Spleen (tissue), 13 donors: Measurements from ENCODE around the gene ZNF708. TPM values are rescaled to one million over a fixed set of nuclear protein-coding genes. Genes with fewer than 3 reads are reported as not detected.

ENCODE experiments used
- DNase-seq: peaks from one replicate; pipeline ENCODE4 v3.0.0-alpha.2; 2020
- H3K27ac ChIP-seq, 8 donors: fragments of 200-600 bp; sonication (generic) in 7 of 8; 1 replicate in 4 of 8; 2 replicates in 4 of 8; pipeline versions ENCODE4 v1.5.0 to v1.8.0; 2016 to 2021; ENCODE audit warnings: inconsistent platforms in 4 of 8, mild to moderate bottlenecking in 4 of 8, moderate library complexity in 1 of 8
- H3K27me3 ChIP-seq, 7 donors: fragments of 200-600 bp; sonication (generic) in 6 of 7; replicated peaks in 1 of 7; 1 replicate in 4 of 7; 2 replicates in 3 of 7; pipeline versions ENCODE4 v1.5.0 to v1.8.0; 2016 to 2021; ENCODE audit warnings: inconsistent platforms in 3 of 7, mild to moderate bottlenecking in 1 of 7
- H3K36me3 ChIP-seq, 6 donors: fragments of 200-600 bp; sonication (generic) in 5 of 6; 1 replicate in 4 of 6; 2 replicates in 2 of 6; pipeline versions ENCODE4 v1.5.0 to v1.8.0; 2016 to 2021; ENCODE audit warnings: inconsistent platforms in 2 of 6
- H3K4me1 ChIP-seq, 6 donors: fragments of 200-600 bp; sonication (generic) in 5 of 6; 1 replicate in 3 of 6; 2 replicates in 3 of 6; pipeline versions ENCODE4 v1.5.0 to v1.8.0; 2016 to 2021; ENCODE audit warnings: inconsistent platforms in 3 of 6
- H3K4me3 ChIP-seq, 8 donors: fragments of 200-600 bp; sonication (generic) in 7 of 8; 1 replicate in 4 of 8; 2 replicates in 4 of 8; pipeline versions ENCODE4 v1.5.0 to v1.8.0; 2016 to 2021; ENCODE audit warnings: inconsistent platforms in 4 of 8, mild to moderate bottlenecking in 4 of 8, moderate library complexity in 2 of 8
- H3K9me3 ChIP-seq, 8 donors: fragments of 200-600 bp; sonication (generic) in 7 of 8; 1 replicate in 4 of 8; 2 replicates in 4 of 8; pipeline versions ENCODE4 v1.5.0 to v1.8.0; 2016 to 2021; ENCODE audit warnings: inconsistent platforms in 4 of 8
- CTCF ChIP-seq, 11 experiments: fragments of 200-600 bp in 7 of 11; fragments of 450-650 bp in 4 of 11; sonication (generic) in 4 of 11; IDR thresholded peaks in 8 of 11; conservative IDR thresholded peaks in 3 of 11; 1 replicate in 7 of 11; 2 replicates in 4 of 11; pipeline versions ENCODE4 v1.4.0 to v1.8.0; 2016 to 2021; ENCODE audit warnings: antibody characterized with exemption in 11 of 11, inconsistent platforms in 4 of 11, mild to moderate bottlenecking in 1 of 11
- POLR2A ChIP-seq, 3 donors: fragments of 450-650 bp; IDR thresholded peaks; one replicate each; pipeline ENCODE4 v1.5.1; 2017; ENCODE audit warnings: antibody characterized with exemption in 3 of 3, mild to moderate bottlenecking in 1 of 3
- POLR2AphosphoS5 ChIP-seq, 3 donors: sonication (generic); formaldehyde crosslinking; IDR thresholded peaks; one replicate each; pipeline ENCODE4 v1.5.1; 2017; ENCODE audit warnings: antibody characterized with exemption in 3 of 3
- WGBS, 5 donors: extraction: QIAGEN DNeasy Blood & Tissue Kit in 3 of 5; methylation state at CpG; one replicate each; pipeline versions ENCODE4 v1.1.5 to v1.1.7; 2013 to 2018; 5-methylcytosine and 5-hydroxymethylcytosine counted together
- intact Hi-C: fragments of 100-400 bp; cut with DNase I; formaldehyde crosslinking; loops from one replicate; pipeline ENCODE4 v1.15.0; 2023; ENCODE audit warnings: low total_unique reads
- long read RNA-seq, 2 donors: transcript quantifications; one replicate each; lab custom pipeline, GENCODE V29; 2026
- polyA plus RNA-seq, 3 donors: library from polyadenylated mRNA; stranded (reverse); fragments of 200-250 nt; gene quantifications; one replicate each; pipeline ENCODE4 v1.2.1, GENCODE V29; 2013
- total RNA-seq, 7 donors: library from RNA; depleted of rRNA in 3 of 7; stranded (reverse); fragments of >200 nt in 3 of 7; fragmentation: NEBNext Ultra II Directional in 4 of 7; extraction: Animal tissue kit (Norgen Biotek cat#: 25700) in 4 of 7; gene quantifications; one replicate each; pipeline versions ENCODE4 v1.1.0 to v1.2.1, GENCODE V29; 2016 to 2021
- donor health status: healthy with polysubstance abuse.
- donor health status: DM: no; HTN: no; CAD: no; lungs with moderate emphysema.
- donor health status: DM: no; HTN: no; CAD: no.
- donor health status: Bipolar disorder and iron deficiency.
- donor health status: healthy.
- donor health status: DM: no; HTN: no; CAD: no.
- donor health status: DM: yes; HTN: yes; CAD: no.

Gene ZNF708
- total RNA-seq (10 to 100 TPM; 18.8 to 42.7 (median 22.9) TPM), polyA plus RNA-seq (1 to 10 TPM; 4.9 to 7.0 (median 5.1) TPM)
- long read RNA-seq, donor 1, full-length matches to known transcripts: 1 of 1 reads
- long read RNA-seq, donor 1, partial matches to known transcripts: 0 of 1 reads
- long read RNA-seq, donor 1, other reads (novel, unspliced or antisense): 0 of 1 reads
- long read RNA-seq, donor 2, partial matches to known transcripts: 8 of 8 reads
- long read RNA-seq, donor 2, other reads (novel, unspliced or antisense): 0 of 8 reads

DNA sequence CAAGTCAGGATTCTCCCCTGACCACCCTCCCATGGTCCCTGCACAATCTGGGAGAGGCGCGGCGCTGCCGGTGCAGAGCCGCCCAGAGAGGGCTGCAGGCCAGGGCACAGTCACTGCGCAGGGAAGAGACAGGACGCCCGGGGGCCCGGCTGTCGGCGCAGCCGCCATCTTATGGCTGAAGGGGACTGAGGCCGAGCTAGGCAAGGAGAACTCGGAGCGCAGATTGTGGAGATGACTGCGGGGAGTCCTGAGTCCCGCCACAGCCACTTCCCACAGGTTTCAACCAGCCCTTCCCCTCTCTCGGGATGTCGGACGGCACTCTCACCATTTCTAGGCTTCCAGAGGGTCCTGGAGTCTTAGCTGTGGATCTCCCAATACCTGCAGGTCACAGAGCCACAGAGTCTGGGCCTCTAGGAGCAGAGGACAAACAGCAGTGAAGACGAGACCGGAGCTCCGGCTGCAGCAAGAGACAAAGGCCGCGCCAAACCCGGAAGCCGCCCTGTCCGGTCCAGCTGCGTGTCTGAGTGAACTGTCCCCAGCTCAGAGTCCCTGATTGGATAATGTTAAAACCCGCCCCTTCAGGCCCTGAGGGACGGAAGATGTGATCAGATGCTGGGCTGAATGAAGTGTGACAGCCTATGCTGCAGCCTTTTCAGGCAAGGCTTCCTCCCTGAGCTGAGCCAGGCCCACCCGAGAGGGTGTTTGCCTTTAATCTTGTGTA is at the start of gene ZNF708:
TSS of gene ZNF708 (minus strand) at position 526 of the 721 bp plus-strand sequence. CDS start at position 328, 198 bp downstream.
- Histone ChIP-seq H3K36me3 (peaks cover 0 to 31% (median 16%) of the 10 kb centered on the region in 6 donors), H3K9me3 (peaks cover 0 to 37% (median 20%) of the 10 kb centered on the region in 8 donors), H3K27me3 (no peaks in the 10 kb centered on the region), H3K4me1 (peaks cover 11 to 38% (median 25%) of the 10 kb centered on the region in 6 donors), H3K4me3 (peak within 1 kb of the TSS; percentile 50 to 90 (median 64)), H3K27ac (peak within 1 kb of the TSS; percentile 89 to 99 (median 96))
- TF ChIP-seq POLR2A (IDR thresholded peaks at IDR 0.05): peak in 2 of 3 donors; percentile 44 to 78
- peak; percentile 91 to 96 (median 93) for TF ChIP-seq POLR2AphosphoS5 (IDR thresholded peaks at IDR 0.05)
- peak in 2 of 11 experiments; percentile 11 to 14 for TF ChIP-seq CTCF (IDR thresholded peaks at IDR 0.05 in 8 of 11, conservative IDR thresholded peaks at IDR 0.05 in 3 of 11)
- peak; percentile 95 for DNase-seq
- WGBS, 5 donors: 0% methylated on average over 20 to 32 of the region's 32 CpGs
- intact Hi-C loops: no loop called here

DNA sequence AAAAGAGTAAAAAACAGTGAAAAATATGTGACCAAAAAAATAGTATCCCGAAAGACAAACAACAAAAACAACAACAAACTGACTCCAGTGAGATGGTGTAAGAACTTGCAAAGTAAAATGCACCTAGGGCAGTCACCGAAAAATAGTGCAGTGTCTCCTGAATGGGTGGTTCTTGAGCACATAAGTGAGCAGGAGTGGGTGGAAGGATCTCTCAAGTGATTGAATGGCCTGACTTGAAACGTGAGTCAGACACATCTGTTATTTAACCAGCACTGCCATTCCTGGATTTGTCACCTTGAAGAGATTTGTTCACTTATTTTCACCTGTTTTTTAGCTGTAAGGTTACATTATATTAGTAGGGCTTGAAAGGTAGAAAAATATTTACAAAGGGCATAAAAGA is 33.1 kb upstream of the ZNF708 start:
- H3K27me3 ChIP-seq: no peaks in the 10 kb centered on the region
- H3K9me3 ChIP-seq: peaks cover 0 to 33% (median 0%) of the 10 kb centered on the region in 8 donors
- TF ChIP-seq CTCF (IDR thresholded peaks at IDR 0.05 in 8 of 11, conservative IDR thresholded peaks at IDR 0.05 in 3 of 11) (no peak), POLR2A (IDR thresholded peaks at IDR 0.05) (no peak), POLR2AphosphoS5 (IDR thresholded peaks at IDR 0.05) (no peak)
- H3K4me3 ChIP-seq: no peak overlapping the region
- H3K36me3 ChIP-seq: peaks cover 0 to 70% (median 22%) of the 10 kb centered on the region in 6 donors
- intact Hi-C loops: no loop called here
- H3K4me1 ChIP-seq: peaks cover 0 to 19% (median 10%) of the 10 kb centered on the region in 6 donors
- 94 to 97% (median 95%) methylated on average over 3 of the region's 3 CpGs for WGBS, 5 donors
- no peak overlapping the region for H3K27ac ChIP-seq
- no peak for DNase-seq

DNA sequence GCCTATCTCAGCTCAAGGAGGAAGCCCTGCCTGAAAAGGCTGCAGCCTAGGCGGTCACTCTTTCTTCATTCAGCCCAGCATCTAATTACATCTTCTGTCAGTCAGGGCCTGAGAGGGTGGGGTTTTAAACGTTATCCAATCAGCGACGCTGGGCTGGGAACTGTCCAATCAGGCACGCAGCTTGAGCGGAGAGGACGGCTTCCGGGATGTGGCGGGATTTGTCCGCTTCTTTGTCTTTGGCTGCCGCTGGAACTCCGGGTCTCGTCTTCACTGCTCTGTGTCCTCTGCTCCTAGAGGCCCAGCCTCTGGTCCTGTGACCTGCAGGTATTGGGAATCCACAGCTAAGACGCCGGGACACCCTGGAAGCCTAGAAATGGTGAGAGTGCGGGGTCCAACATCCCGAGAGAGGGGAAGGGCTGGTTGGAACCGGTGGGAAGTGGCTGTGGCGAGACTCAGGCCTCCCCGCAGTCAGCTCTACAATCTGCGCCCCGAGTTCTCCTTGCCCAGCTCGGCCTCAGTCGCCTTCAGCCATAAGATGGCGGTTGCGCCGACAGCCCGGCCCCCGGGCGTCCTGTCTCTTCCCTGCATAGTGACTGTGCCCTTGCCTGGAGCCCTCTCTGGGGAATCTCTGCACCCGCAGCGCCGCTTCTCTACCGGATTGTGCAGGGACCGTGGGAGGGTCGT is 29.7 kb upstream of the ZNF708 start, which contains the start of gene ZNF738:
TSS of gene ZNF738 (plus strand) at position 233 of the 684 bp plus-strand sequence. CDS start at position 374, 141 bp downstream.
- Histone ChIP-seq H3K27me3 (no peaks in the 10 kb centered on the region), H3K27ac (peak within 1 kb of the TSS; percentile 71 to 91 (median 86)), H3K36me3 (peaks cover 0 to 37% (median 10%) of the 10 kb centered on the region in 6 donors), H3K9me3 (peaks cover 0 to 9% (median 0%) of the 10 kb centered on the region in 8 donors), H3K4me3 (peak within 1 kb of the TSS; percentile 43 to 92 (median 76)), H3K4me1 (peaks cover 0 to 19% (median 10%) of the 10 kb centered on the region in 6 donors)
- TF ChIP-seq CTCF (IDR thresholded peaks at IDR 0.05 in 8 of 11, conservative IDR thresholded peaks at IDR 0.05 in 3 of 11) (no peak), POLR2AphosphoS5 (IDR thresholded peaks at IDR 0.05) (peak; percentile 70 to 83 (median 76))
- 0 to 1% (median 0%) methylated on average over 27 to 36 of the region's 36 CpGs for WGBS, 5 donors
- DNase-seq: peak; percentile 93
- intact Hi-C loops: no loop called here
